GM23338 (cell line): ENCODE results near the gene TRIO. TPM values are rescaled to one million over a fixed set of nuclear protein-coding genes. Genes with fewer than 3 reads are reported as not detected.

Experiments used
- ATAC-seq: fragments of 200-7000 bp; cut with Tn5 transposase; 3 replicates; pipeline ENCODE4 v1.9.1; 2020
- DNase-seq: peaks from one replicate; pipeline ENCODE4 v3.0.0-alpha.2; 2015; ENCODE audit warnings: low spot score
- H2AFZ ChIP-seq: fragments of 200-600 bp; sonication (generic); 2 replicates; pipeline ENCODE4 v1.8.0; 2016; ENCODE audit warnings: antibody characterized with exemption, mild to moderate bottlenecking, moderate library complexity
- H3F3A ChIP-seq: fragments of 200-600 bp; sonication (generic); replicated peaks from 2 replicates; pipeline ENCODE4 v1.8.0; 2017; ENCODE audit warnings: antibody characterized with exemption, mixed run types, low read depth
- H3K27ac ChIP-seq: fragments of 200-600 bp; sonication (generic); 2 replicates; pipeline ENCODE4 v1.6.1; 2016; ENCODE audit warnings: low read depth
- H3K27me3 ChIP-seq: fragments of 200-600 bp; sonication (generic); 2 replicates; pipeline ENCODE4 v1.8.0; 2016; ENCODE audit warnings: mild to moderate bottlenecking, mixed run types, moderate library complexity; ENCODE audit not compliant: insufficient read depth
- H3K36me3 ChIP-seq: fragments of 200-600 bp; sonication (generic); 2 replicates; pipeline ENCODE4 v1.8.0; 2016; ENCODE audit warnings: mild to moderate bottlenecking; ENCODE audit not compliant: insufficient read depth
- H3K4me1 ChIP-seq: fragments of 200-600 bp; sonication (generic); 2 replicates; pipeline ENCODE4 v1.8.0; 2016; ENCODE audit warnings: mild to moderate bottlenecking, moderate library complexity; ENCODE audit not compliant: insufficient read depth
- H3K4me2 ChIP-seq: fragments of 200-600 bp; sonication (generic); 2 replicates; pipeline ENCODE4 v1.7.1; 2017; ENCODE audit warnings: mixed run types
- H3K4me3 ChIP-seq: fragments of 200-600 bp; sonication (generic); 2 replicates; pipeline ENCODE4 v1.6.1; 2016; ENCODE audit warnings: mixed run types
- H3K79me2 ChIP-seq: fragments of 200-600 bp; sonication (generic); replicated peaks from 2 replicates; pipeline ENCODE4 v1.8.0; 2017; ENCODE audit warnings: mild to moderate bottlenecking; ENCODE audit not compliant: insufficient read depth
- H3K9me2 ChIP-seq: fragments of 200-600 bp; sonication (generic); 2 replicates; pipeline ENCODE4 v1.8.0; 2017; ENCODE audit not compliant: insufficient read depth
- H4K20me1 ChIP-seq: fragments of 200-600 bp; sonication (generic); replicated peaks from 2 replicates; pipeline ENCODE4 v1.8.0; 2017; ENCODE audit warnings: mild to moderate bottlenecking; ENCODE audit not compliant: insufficient read depth
- H3K27ac Mint-ChIP-seq: 2 replicates; pipeline ENCODE4 v1.8.0; 2020; ENCODE audit warnings: inconsistent platforms, mild to moderate bottlenecking, moderate library complexity, mixed read lengths
- H3K27me3 Mint-ChIP-seq: 3 replicates; pipeline ENCODE4 v1.8.0; 2022; ENCODE audit warnings: low read depth, mild to moderate bottlenecking, moderate library complexity, mixed read lengths, inconsistent platforms; ENCODE audit not compliant: insufficient read depth, poor library complexity
- H3K36me3 Mint-ChIP-seq: 3 replicates; pipeline ENCODE4 v1.8.0; 2021; ENCODE audit warnings: low read depth, mild to moderate bottlenecking, inconsistent platforms, moderate library complexity, mixed read lengths
- H3K4me1 Mint-ChIP-seq: 3 replicates; pipeline ENCODE4 v1.8.0; 2020; ENCODE audit warnings: mild to moderate bottlenecking, inconsistent platforms, mixed read lengths
- H3K4me3 Mint-ChIP-seq: 3 replicates; pipeline ENCODE4 v1.8.0; 2021; ENCODE audit warnings: moderate library complexity, mild to moderate bottlenecking, inconsistent platforms, mixed read lengths
- H3K9me3 Mint-ChIP-seq: 3 replicates; pipeline ENCODE4 v1.8.0; 2020; ENCODE audit warnings: moderate library complexity, mild to moderate bottlenecking, inconsistent platforms, mixed read lengths
- CREB1 ChIP-seq: fragments of 250-450 bp; sonication (Bioruptor Pico); IDR thresholded peaks from 2 replicates; pipeline ENCODE4 v1.5.0; 2020; ENCODE audit warnings: low read depth, mild to moderate bottlenecking, moderate library complexity
- CTCF ChIP-seq, 2 experiments: fragments of 200-600 bp in 1 of 2; sonication (generic) in 1 of 2; conservative IDR thresholded peaks; 2 replicates each; pipeline versions ENCODE4 v1.5.1 to v1.6.1; 2016 to 2017; ENCODE audit warnings: antibody characterized with exemption in 2 of 2, low read depth in 2 of 2, mild to moderate bottlenecking in 2 of 2, moderate library complexity in 1 of 2
- EZH2 ChIP-seq: fragments of 200-600 bp; sonication (generic); IDR thresholded peaks from one replicate; pipeline ENCODE4 v1.8.0; 2017; ENCODE audit warnings: antibody characterized with exemption, mild to moderate bottlenecking, low read depth; ENCODE audit not compliant: unreplicated experiment
- EZH2phosphoT487 ChIP-seq: fragments of 200-600 bp; sonication (generic); IDR thresholded peaks from one replicate; pipeline ENCODE4 v1.8.1; 2018; ENCODE audit warnings: antibody characterized with exemption; ENCODE audit not compliant: unreplicated experiment
- JUNB ChIP-seq: IDR thresholded peaks from one replicate; pipeline ENCODE4 v1.6.1; 2016; ENCODE audit warnings: antibody characterized with exemption; ENCODE audit not compliant: unreplicated experiment
- NANOG ChIP-seq: IDR thresholded peaks from 2 replicates; pipeline ENCODE4 v1.6.1; 2016; ENCODE audit warnings: antibody characterized with exemption, borderline replicate concordance
- POLR2AphosphoS5 ChIP-seq: IDR thresholded peaks from 2 replicates; pipeline ENCODE4 v1.6.1; 2016; ENCODE audit warnings: antibody characterized with exemption, low read depth
- REST ChIP-seq: IDR thresholded peaks from one replicate; pipeline ENCODE4 v1.6.1; 2018; ENCODE audit warnings: antibody characterized with exemption; ENCODE audit not compliant: unreplicated experiment
- STAT1 ChIP-seq: IDR thresholded peaks from one replicate; pipeline ENCODE4 v1.6.1; 2016; ENCODE audit warnings: antibody characterized with exemption; ENCODE audit not compliant: unreplicated experiment
- ZNF114 ChIP-seq: fragments of 250-450 bp; sonication (Bioruptor Pico); IDR thresholded peaks from 2 replicates; pipeline ENCODE4 v1.5.0; 2020; ENCODE audit warnings: mild to moderate bottlenecking, moderate library complexity
- ZNF331 ChIP-seq: fragments of 250-450 bp; sonication (Bioruptor Pico); IDR thresholded peaks from 2 replicates; pipeline ENCODE4 v1.5.0; 2020; ENCODE audit warnings: low read depth, mild to moderate bottlenecking, moderate library complexity
- ZNF462 ChIP-seq: fragments of 250-450 bp; sonication (Bioruptor Pico); IDR thresholded peaks from 2 replicates; pipeline ENCODE4 v1.5.0; 2020; ENCODE audit warnings: mild to moderate bottlenecking, moderate library complexity
- polyA plus RNA-seq: library from polyadenylated mRNA; unstranded; fragments of >200 nt; fragmentation: Nextera tagmentation; extraction: Ambion mirVana; gene quantifications from 2 replicates; pipeline ENCODE4 v1.2.1, GENCODE V29; 2016
- total RNA-seq: library from RNA; depleted of rRNA; stranded (reverse); fragments of >200 nt; shearing (Covaris generic); gene quantifications from 2 replicates; pipeline ENCODE4 v1.2.3, GENCODE V29; 2014
- TF ChIP-seq, protein P1 (sequence below): IDR thresholded peaks from 2 replicates; pipeline ENCODE4 v1.6.1; 2016; ENCODE audit warnings: antibody characterized with exemption

The TRIO gene
- total and polyA plus RNA-seq, 2 experiments from 2014 or later, result 13.8 to 113 TPM

GRCh38 chr5:14414656-14415023 lies 271.5 kb downstream of the TRIO start:
- Histone ChIP-seq H3K4me2 (no peak overlapping the region), H3K4me1 (peaks cover 29% of the 10 kb centered on the region), H3K27ac (peak overlapping the region; percentile 68; the same call in 1 of the 2 replicates), H3K4me3 (no peak overlapping the region), H3K9me2 (no peaks in the 10 kb centered on the region), H4K20me1 (no peaks in the 10 kb centered on the region), H2AFZ (no peak overlapping the region), H3K79me2 (no peaks in the 10 kb centered on the region), H3F3A (no peaks in the 10 kb centered on the region), H3K27me3 (no peaks in the 10 kb centered on the region), H3K36me3 (peaks cover 5% of the 10 kb centered on the region)
- Mint-ChIP-seq H3K9me3 (no peaks in the 10 kb centered on the region), H3K27ac (no peak overlapping the region), H3K4me1 (peaks cover 50% of the 10 kb centered on the region), H3K4me3 (no peak overlapping the region), H3K36me3 (peaks cover 56% of the 10 kb centered on the region), H3K27me3 (peaks cover 10% of the 10 kb centered on the region)
- ATAC-seq (no peak), DNase-seq (no peak)
- TF ChIP-seq CREB1 (no peak), ZNF331 (CRISPR knock-in tag) (no peak), EZH2phosphoT487 (no peak), ZNF114 (CRISPR knock-in tag) (no peak), NANOG (no peak), CTCF (conservative IDR thresholded peaks at IDR 0.05; ENCODE audit: low read depth in 2 of 2) (no peak), STAT1 (no peak), ZNF462 (CRISPR knock-in tag) (no peak), REST (no peak), POLR2AphosphoS5 (no peak), EZH2 (no peak), JUNB (no peak)
- TF ChIP-seq, protein P1, sequence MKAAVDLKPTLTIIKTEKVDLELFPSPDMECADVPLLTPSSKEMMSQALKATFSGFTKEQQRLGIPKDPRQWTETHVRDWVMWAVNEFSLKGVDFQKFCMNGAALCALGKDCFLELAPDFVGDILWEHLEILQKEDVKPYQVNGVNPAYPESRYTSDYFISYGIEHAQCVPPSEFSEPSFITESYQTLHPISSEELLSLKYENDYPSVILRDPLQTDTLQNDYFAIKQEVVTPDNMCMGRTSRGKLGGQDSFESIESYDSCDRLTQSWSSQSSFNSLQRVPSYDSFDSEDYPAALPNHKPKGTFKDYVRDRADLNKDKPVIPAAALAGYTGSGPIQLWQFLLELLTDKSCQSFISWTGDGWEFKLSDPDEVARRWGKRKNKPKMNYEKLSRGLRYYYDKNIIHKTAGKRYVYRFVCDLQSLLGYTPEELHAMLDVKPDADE, result no peak
